HepG2 (cell line): Measurements from ENCODE around the gene GABRB3. TPM values are rescaled to one million over a fixed set of nuclear protein-coding genes. Genes with fewer than 3 reads are reported as not detected.

Experiments used
- ATAC-seq: fragments of 200-7000 bp; cut with Tn5 transposase; 3 replicates; pipeline ENCODE4 v1.9.1; 2020; ENCODE audit warnings: mild to moderate bottlenecking, moderate library complexity
- BruUV-seq: library from RNA; stranded (reverse); fragments of 400-500 nt; replicated peaks from 2 replicates; lab custom pipeline; 2021; lab: Mats Ljungman, UMichigan
- CTCF ChIA-PET: fragments of 300-600 bp; formaldehyde crosslinking; extraction: SDS; loops from one replicate; lab custom pipeline; 2021; ENCODE audit warnings: low total read pairs, inconsistent platforms, low intra/inter-chr PET ratio; lab: Yijun Ruan, JAX
- POLR2A ChIA-PET: fragments of 350-600 bp; sonication (Branson Sonifier 250); formaldehyde crosslinking; loops from one replicate; lab custom pipeline; 2020; ENCODE audit warnings: antibody characterized with exemption, inconsistent platforms; lab: Yijun Ruan, JAX
- DNase-seq: peaks from one replicate; pipeline ENCODE4 v3.0.0-alpha.2; 2015; ENCODE audit warnings: low spot score
- FAIRE-seq: peaks from 3 replicates; lab custom pipeline; 2011; peaks lifted over from hg19 to GRCh38; lab: Jason Lieb, UNC
- H2AFZ ChIP-seq: one replicate; pipeline ENCODE4 v1.6.1; 2011; ENCODE audit warnings: low read length, inconsistent platforms
- H3K27ac ChIP-seq: fragments of 300-600 bp; 3 replicates; pipeline ENCODE4 v1.8.0; 2011; ENCODE audit warnings: mixed run types, mild to moderate bottlenecking, mixed read lengths, low read length, inconsistent platforms; ENCODE audit not compliant: insufficient read depth; ENCODE audit errors: extremely low read length
- H3K27me3 ChIP-seq, 2 experiments: fragments of 200-600 bp in 1 of 2; 2 replicates in 1 of 2; 3 replicates in 1 of 2; pipeline versions ENCODE4 v1.6.0 to v1.8.0; 2011; ENCODE audit warnings: low read length in 2 of 2, mild to moderate bottlenecking in 2 of 2, moderate library complexity in 2 of 2, inconsistent platforms in 1 of 2; ENCODE audit not compliant: insufficient read depth in 2 of 2, control insufficient read depth in 1 of 2
- H3K36me3 ChIP-seq, 2 experiments: fragments of 200-600 bp in 1 of 2; replicated peaks in 1 of 2; 2 replicates in 1 of 2; 3 replicates in 1 of 2; pipeline versions ENCODE4 v1.5.1 to v1.8.0; 2011; ENCODE audit warnings: low read length in 2 of 2, inconsistent platforms in 1 of 2; ENCODE audit not compliant: insufficient read depth in 2 of 2, control insufficient read depth in 1 of 2
- H3K4me1 ChIP-seq: 2 replicates; pipeline ENCODE4 v1.5.1; 2012; ENCODE audit warnings: low read length, inconsistent platforms; ENCODE audit not compliant: insufficient read depth
- H3K4me2 ChIP-seq: 2 replicates; pipeline ENCODE4 v1.6.0; 2011; ENCODE audit warnings: low read depth, low read length, inconsistent platforms
- H3K4me3 ChIP-seq, 3 experiments: fragments of 200-600 bp in 1 of 3; sonication (generic), shearing (Covaris generic) in 1 of 3; replicated peaks in 1 of 3; 2 replicates each; pipeline ENCODE4 v1.5.1; 2011 to 2016; ENCODE audit warnings: low read length in 3 of 3, inconsistent platforms in 2 of 3, low read depth in 2 of 3, mild to moderate bottlenecking in 2 of 3, control low read depth in 1 of 3, mixed read lengths in 1 of 3; ENCODE audit not compliant: insufficient read depth in 1 of 3
- H3K79me2 ChIP-seq: one replicate; pipeline ENCODE4 v1.6.1; 2011; ENCODE audit warnings: low read length, inconsistent platforms; ENCODE audit not compliant: insufficient read depth
- H3K9ac ChIP-seq: 2 replicates; pipeline ENCODE4 v1.6.0; 2011; ENCODE audit warnings: mild to moderate bottlenecking, low read depth, low read length, inconsistent platforms; ENCODE audit not compliant: insufficient read depth
- H3K9me3 ChIP-seq: 2 replicates; pipeline ENCODE4 v1.5.1; 2012; ENCODE audit warnings: mild to moderate bottlenecking, low read length
- H4K20me1 ChIP-seq: 2 replicates; pipeline ENCODE4 v1.6.0; 2011; ENCODE audit warnings: inconsistent platforms, mild to moderate bottlenecking, low read length, moderate library complexity; ENCODE audit not compliant: insufficient read depth
- CCDC6 ChIP-seq: sonication (generic); formaldehyde crosslinking; IDR thresholded peaks from 2 replicates; pipeline ENCODE4 v1.8.1; 2022; ENCODE audit warnings: mild to moderate bottlenecking, missing genetic modification reagents, moderate library complexity
- FOXA1 ChIP-seq, 2 experiments: fragments of 450-650 bp in 1 of 2; sonication (generic) in 1 of 2; formaldehyde crosslinking in 1 of 2; IDR thresholded peaks; 2 replicates each; pipeline versions ENCODE4 v1.4.0 to v1.6.1; 2016 to 2020; ENCODE audit warnings: missing genetic modification reagents in 1 of 2
- GABPA ChIP-seq, 2 experiments: IDR thresholded peaks; 2 replicates each; pipeline ENCODE4 v1.6.1; 2011 to 2016; ENCODE audit warnings: low read depth in 2 of 2, low read length in 1 of 2, missing biosample characterization in 1 of 2, missing genetic modification characterization in 1 of 2
- ISX ChIP-seq: sonication (generic); formaldehyde crosslinking; conservative IDR thresholded peaks from 2 replicates; pipeline ENCODE4 v1.5.0; 2020; ENCODE audit warnings: missing genetic modification reagents
- KLF15 ChIP-seq: sonication (generic); formaldehyde crosslinking; IDR thresholded peaks from 2 replicates; pipeline ENCODE4 v1.8.1; 2023; ENCODE audit warnings: borderline replicate concordance, mild to moderate bottlenecking, inconsistent platforms, missing genetic modification reagents, mixed read lengths
- NR2C2 ChIP-seq: sonication (generic); formaldehyde crosslinking; IDR thresholded peaks from 2 replicates; pipeline ENCODE4 v1.4.0; 2020; ENCODE audit warnings: missing genetic modification reagents, mild to moderate bottlenecking, moderate library complexity, borderline replicate concordance
- PRDM15 ChIP-seq: sonication (generic); formaldehyde crosslinking; IDR thresholded peaks from 2 replicates; pipeline ENCODE4 v1.4.0; 2020; ENCODE audit warnings: missing genetic modification reagents
- SCMH1 ChIP-seq: sonication (generic); formaldehyde crosslinking; IDR thresholded peaks from 2 replicates; pipeline ENCODE4 v1.9.0; 2021; ENCODE audit warnings: missing genetic modification reagents, mild to moderate bottlenecking, borderline replicate concordance
- SP4 ChIP-seq: sonication (generic); formaldehyde crosslinking; IDR thresholded peaks from 2 replicates; pipeline ENCODE4 v1.8.1; 2023; ENCODE audit warnings: mild to moderate bottlenecking, missing genetic modification reagents
- ZNF382 ChIP-seq: sonication (generic); formaldehyde crosslinking; IDR thresholded peaks from 2 replicates; pipeline ENCODE4 v1.5.0; 2020; ENCODE audit warnings: missing genetic modification reagents, mild to moderate bottlenecking, borderline replicate concordance
- ZNF460 ChIP-seq: sonication (generic); formaldehyde crosslinking; IDR thresholded peaks from 2 replicates; pipeline ENCODE4 v1.5.1; 2020; ENCODE audit warnings: missing genetic modification reagents, mild to moderate bottlenecking, borderline replicate concordance
- ZNF710 ChIP-seq: sonication (generic); formaldehyde crosslinking; IDR thresholded peaks from 2 replicates; pipeline ENCODE4 v1.5.0; 2020; ENCODE audit warnings: mild to moderate bottlenecking, missing genetic modification reagents, borderline replicate concordance
- WGBS: methylation state at CpG from one replicate; pipeline ENCODE4 v1.1.6; 2017; ENCODE audit warnings: low lambda C conversion rate; 5-methylcytosine and 5-hydroxymethylcytosine counted together
- in situ Hi-C: cut with HindIII; loops from 2 replicates; pipeline ENCODE4 v1.10.0; 2017; ENCODE audit warnings: low pct_unique_long_range_greater_than_20kb; ENCODE audit not compliant: extremely low pct_ligation_motif_present
- intact Hi-C: fragments of 100-400 bp; cut with micrococcal nuclease; formaldehyde crosslinking; loops from one replicate; pipeline ENCODE4 v1.10.0; 2022; ENCODE audit not compliant: unreplicated experiment
- polyA plus RNA-seq, 8 experiments: library from polyadenylated mRNA; depleted of rRNA in 3 of 8; stranded (reverse) in 7 of 8; unstranded in 1 of 8; fragments of >200 nt; fragmentation: Illumina TruSeq in 4 of 8; extraction: Trizol in 4 of 8; gene quantifications; 2 replicates each; pipeline versions ENCODE4 v1.2.1 to v1.2.3, GENCODE V29; 2011 to 2016; ENCODE audit warnings: low read depth in 4 of 8, missing spikeins in 1 of 8, mixed read lengths in 1 of 8; ENCODE audit not compliant: insufficient read depth in 1 of 8
- total RNA-seq, 5 experiments: library from RNA; depleted of rRNA; stranded (reverse); fragments of >200 nt; fragmentation: Illumina TruSeq; extraction: Trizol; gene quantifications; 2 replicates each; pipeline ENCODE4 v1.2.3, GENCODE V29; 2016; ENCODE audit warnings: low read depth in 1 of 5
- TF ChIP-seq, protein P1 (sequence below): sonication (generic); formaldehyde crosslinking; IDR thresholded peaks from 2 replicates; pipeline ENCODE4 v1.5.1; 2020; ENCODE audit warnings: mild to moderate bottlenecking, missing genetic modification reagents

The GABRB3 gene
- total and polyA plus RNA-seq, 2 of the 13 experiments (the other 11 are each of a cell fraction or from before 2014, with no cell fraction given): not detected

DNA sequence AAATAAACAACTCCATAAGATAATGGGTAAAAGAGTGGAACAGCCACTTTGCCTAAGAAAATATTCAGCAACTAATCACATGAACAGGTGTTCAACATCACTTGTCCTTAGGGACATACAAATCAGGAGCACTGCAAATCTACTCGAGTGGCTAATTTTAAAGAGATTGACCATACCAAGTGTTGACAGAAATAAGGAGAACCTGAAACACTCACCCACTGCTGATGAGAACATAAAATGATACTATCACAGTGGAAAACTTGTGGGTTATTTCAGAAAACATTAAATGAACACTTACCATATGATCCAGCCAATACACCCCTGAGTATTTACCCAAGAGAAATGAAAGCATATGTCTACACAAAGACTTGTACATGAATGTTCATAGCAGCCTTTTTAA lies 70.5 kb downstream of the GABRB3 start (continued):
- TF ChIP-seq PRDM15 (CRISPR knock-in tag): no peak
- TF ChIP-seq, all 625 proteins: peak for 0

- no peak overlapping the region for H3K27ac ChIP-seq
- no peaks in the 10 kb centered on the region for H3K36me3 ChIP-seq
- H4K20me1 ChIP-seq: no peaks in the 10 kb centered on the region
- H3K4me3 ChIP-seq: no peak overlapping the region
- ChIA-PET POLR2A (no interaction called here), CTCF (no interaction called here)
- 9% methylated on average over 5 of the region's 5 CpGs for WGBS
- H3K79me2 ChIP-seq: no peaks in the 10 kb centered on the region
- no peak for DNase-seq
- intact Hi-C loops: no loop called here
- H3K9ac ChIP-seq: no peak overlapping the region
- no peaks in the 10 kb centered on the region for H3K4me1 ChIP-seq
- H3K9me3 ChIP-seq: peaks cover 73% of the 10 kb centered on the region
- no peak overlapping the region for H3K4me2 ChIP-seq
- no peak for ATAC-seq
- TF ChIP-seq ZNF710 (CRISPR knock-in tag) (no peak), SCMH1 (CRISPR knock-in tag) (no peak), NR2C2 (CRISPR knock-in tag) (no peak), GABPA (IDR thresholded peaks at IDR 0.05; ENCODE audit: low read depth, low read length) (no peak), GABPA (CRISPR knock-in tag; IDR thresholded peaks at IDR 0.05; ENCODE audit: low read depth) (no peak), ISX (CRISPR knock-in tag) (no peak), KLF15 (CRISPR knock-in tag) (no peak), FOXA1 (IDR thresholded peaks at IDR 0.05) (no peak), FOXA1 (CRISPR knock-in tag; IDR thresholded peaks at IDR 0.05) (no peak), CCDC6 (CRISPR knock-in tag) (no peak), SP4 (CRISPR knock-in tag) (no peak), ZNF460 (no peak), ZNF382 (CRISPR knock-in tag) (no peak)
- TF ChIP-seq, protein P1, sequence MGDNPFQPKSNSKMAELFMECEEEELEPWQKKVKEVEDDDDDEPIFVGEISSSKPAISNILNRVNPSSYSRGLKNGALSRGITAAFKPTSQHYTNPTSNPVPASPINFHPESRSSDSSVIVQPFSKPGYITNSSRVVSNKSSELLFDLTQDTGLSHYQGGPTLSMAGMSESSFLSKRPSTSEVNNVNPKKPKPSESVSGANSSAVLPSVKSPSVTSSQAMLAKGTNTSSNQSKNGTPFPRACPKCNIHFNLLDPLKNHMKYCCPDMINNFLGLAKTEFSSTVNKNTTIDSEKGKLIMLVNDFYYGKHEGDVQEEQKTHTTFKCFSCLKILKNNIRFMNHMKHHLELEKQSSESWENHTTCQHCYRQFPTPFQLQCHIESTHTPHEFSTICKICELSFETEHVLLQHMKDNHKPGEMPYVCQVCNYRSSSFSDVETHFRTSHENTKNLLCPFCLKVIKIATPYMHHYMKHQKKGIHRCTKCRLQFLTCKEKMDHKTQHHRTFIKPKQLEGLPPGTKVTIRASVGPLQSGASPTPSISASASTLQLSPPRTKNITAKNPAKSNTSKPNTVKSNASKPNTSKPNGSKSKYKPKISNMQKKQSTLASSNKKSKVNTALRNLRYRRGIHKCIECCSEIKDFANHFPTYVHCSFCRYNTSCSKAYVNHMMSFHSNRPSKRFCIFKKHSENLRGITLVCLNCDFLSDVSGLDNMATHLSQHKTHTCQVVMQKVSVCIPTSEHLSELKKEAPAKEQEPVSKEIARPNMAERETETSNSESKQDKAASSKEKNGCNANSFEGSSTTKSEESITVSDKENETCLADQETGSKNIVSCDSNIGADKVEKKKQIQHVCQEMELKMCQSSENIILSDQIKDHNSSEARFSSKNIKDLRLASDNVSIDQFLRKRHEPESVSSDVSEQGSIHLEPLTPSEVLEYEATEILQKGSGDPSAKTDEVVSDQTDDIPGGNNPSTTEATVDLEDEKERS (CRISPR knock-in tag): no peak
- TF ChIP-seq, all 625 proteins: peak for 0
- Histone ChIP-seq H2AFZ (no peak overlapping the region), H3K27me3 (no peaks in the 10 kb centered on the region)
- no TSS peak for BruUV-seq
- in situ Hi-C loops: no loop called here
- FAIRE-seq: no peak
Observed at GRCh38 chr15:26698555-26698954, 74.3 kb downstream of the GABRB3 start.
